Ecto neural progenitor cell (in vitro differentiated cells): ENCODE results near the gene SLC12A8.

Experiments
- DNase-seq: peaks from one replicate; pipeline ENCODE4 v3.0.0-alpha.2; 2018; ENCODE audit warnings: low spot score

The SLC12A8 gene

DNA sequence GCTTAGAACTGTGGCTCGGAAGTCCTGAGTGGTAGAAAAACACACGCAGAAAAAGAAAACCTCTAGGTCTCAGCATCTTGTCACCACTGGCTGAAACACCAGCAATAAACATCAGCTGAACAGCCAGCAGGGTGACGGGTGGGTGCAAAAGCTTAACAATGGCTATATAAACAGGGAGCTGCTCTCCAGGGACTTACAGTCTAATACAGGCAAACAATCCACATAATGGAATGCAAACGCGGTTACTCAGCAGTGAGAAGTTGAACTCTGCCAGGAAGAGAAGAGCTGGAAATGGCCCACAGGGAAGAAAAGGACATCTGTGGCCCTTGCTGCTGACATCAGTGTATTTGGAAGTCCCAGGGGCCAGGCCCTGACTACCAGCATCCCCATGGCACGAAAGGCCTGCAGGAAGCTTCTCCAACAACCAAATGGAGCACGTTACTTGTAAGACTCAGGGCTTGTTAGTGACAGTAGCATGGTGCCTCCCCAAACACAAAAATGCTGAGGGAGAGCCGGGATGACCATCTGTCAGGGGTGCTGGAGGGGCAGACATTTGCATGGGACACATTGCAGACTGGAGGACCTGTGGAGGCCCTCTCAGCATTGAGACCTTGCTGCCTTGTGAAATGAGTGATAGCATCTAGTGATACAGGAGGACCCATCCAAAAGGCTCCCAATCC is 159.8 kb downstream of the SLC12A8 start:
- no peak for DNase-seq

DNA sequence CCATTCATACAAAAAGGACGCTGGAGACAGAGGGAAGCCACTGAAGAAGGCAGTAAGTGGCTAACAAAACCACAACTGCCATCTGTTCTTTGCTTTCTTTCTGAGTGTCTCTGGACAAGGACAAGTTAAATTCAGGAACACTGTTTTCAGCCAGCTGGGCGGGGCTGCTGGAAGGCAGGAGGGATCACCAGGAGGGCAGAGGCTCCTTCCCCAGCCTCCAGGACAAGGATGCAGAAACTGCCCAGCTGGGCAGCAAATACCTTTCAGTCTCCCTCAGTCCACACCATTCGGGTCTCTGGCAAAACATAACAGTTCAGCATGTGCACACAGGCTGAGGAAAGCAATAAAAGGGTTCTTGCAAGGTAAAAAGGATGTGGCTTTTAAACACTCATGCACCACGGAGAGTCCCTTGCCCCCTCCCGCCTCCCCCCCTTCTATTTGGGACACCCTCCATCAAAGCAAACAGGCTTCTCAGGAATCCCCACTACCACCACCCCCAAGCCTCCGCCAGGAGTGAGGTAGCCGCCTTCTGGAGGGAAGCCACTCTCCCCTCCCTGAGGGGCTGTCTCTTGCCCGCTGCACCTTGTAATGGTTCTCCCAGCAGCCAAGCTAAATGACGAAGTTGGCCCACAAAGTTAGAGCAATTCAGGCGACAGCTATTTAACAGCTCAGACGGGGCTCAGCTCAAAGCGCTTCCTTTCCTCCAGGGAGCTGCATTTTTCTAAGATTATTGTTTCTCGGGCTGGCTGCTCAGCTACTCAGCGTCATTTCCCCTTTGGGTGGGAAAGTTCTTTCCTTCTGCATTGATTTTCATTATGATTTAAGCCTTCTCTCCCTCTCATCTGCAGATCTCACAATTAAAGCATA is 160.6 kb downstream of the SLC12A8 start:
- no peak for DNase-seq

DNA sequence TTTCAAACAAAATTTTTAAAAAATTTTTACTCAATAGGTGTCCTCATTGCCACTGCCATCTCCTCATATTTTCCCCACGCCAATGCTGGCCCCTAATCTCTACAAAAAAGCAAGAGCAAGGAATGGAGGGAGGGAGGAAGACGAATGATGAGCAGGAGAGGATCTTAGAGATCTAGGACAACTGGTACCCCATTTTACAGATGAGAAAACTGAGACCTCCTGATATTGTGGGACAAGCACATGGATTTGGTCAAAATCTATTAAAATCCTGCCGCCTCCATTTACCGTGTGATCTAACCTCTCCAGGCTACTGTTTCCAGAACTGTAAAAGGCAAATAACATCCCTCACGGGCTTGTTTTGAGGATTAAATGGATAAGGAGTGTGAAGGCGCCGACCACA is 161.3 kb downstream of the SLC12A8 start:
- DNase-seq = no peak

- DNase-seq = no peak
These were observed 162.0 kb downstream of the SLC12A8 start for GRCh38 chr3:125050488-125051090.

DNA sequence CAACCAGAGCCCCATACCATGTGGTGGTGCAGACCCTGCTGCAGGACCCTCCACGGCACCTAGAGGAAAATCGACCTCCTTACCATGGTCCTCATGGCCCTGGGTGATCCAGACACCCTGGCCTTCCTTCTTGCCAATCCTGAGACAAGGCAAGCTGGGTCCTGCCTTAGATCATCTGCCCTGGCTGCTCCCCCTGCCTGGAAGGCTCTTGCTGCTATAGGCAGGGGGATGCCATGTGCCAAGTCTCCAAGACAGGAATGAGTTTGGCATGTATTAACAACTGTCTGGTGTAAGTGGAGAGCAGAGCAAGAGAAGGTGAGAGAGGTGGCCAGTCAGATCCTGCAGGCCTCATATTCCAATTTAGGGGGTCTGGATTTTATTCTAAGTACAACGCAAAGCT is 164.3 kb downstream of the SLC12A8 start:
- DNase-seq = no peak

DNA sequence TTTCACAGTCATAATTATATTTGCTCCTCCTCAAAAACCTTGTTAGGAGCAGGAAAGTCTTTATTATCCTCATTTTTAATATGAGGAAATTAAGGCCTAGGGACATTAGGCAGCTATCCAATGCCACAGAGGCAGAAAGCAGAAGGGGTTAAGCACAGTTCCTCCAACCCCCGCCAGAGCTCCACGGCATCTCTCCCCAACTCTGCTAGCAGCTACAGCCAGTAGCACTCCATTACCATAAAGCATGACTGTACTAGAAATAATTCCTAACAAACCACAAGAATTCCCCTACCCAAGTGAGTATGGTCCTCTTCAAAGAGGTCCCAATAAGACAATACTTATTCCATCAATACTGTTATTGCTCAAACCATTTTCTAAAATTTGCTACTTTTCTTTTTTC is 166.6 kb downstream of the SLC12A8 start:
- no peak for DNase-seq

- DNase-seq = no peak
These were observed 167.4 kb downstream of the SLC12A8 start for GRCh38 chr3:125045194-125045593.

DNA sequence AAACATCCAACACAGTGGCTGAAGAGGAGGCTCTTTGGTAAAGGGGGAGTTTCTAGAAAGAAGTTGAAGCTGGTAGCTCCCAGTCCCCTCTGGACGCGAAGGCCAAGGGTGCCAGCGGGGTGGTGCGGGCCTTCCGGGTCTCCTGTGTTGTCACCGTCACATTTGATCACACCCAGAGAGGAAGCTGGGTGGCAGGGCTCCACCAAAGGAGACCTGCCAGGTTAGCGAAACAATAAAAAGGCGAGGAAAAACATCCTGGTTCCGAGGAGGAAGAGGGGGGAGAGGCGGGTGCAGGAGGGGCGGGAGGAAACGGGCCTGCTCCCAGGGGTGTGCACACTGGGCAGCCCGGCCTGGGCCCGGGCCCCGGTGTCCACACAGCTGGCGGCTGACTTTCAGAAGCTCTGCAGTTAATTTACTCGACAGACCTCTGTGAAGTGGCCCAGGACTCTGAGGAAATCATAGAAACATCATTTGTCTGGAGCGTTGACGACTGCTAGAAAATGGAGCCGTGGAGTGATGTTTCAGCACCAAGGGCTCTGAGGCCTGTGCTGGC is 168.9 kb downstream of the SLC12A8 start:
- no peak for DNase-seq

GRCh38 chr3:125042725-125043406 is 169.7 kb downstream of the SLC12A8 start:
- no peak for DNase-seq

DNA sequence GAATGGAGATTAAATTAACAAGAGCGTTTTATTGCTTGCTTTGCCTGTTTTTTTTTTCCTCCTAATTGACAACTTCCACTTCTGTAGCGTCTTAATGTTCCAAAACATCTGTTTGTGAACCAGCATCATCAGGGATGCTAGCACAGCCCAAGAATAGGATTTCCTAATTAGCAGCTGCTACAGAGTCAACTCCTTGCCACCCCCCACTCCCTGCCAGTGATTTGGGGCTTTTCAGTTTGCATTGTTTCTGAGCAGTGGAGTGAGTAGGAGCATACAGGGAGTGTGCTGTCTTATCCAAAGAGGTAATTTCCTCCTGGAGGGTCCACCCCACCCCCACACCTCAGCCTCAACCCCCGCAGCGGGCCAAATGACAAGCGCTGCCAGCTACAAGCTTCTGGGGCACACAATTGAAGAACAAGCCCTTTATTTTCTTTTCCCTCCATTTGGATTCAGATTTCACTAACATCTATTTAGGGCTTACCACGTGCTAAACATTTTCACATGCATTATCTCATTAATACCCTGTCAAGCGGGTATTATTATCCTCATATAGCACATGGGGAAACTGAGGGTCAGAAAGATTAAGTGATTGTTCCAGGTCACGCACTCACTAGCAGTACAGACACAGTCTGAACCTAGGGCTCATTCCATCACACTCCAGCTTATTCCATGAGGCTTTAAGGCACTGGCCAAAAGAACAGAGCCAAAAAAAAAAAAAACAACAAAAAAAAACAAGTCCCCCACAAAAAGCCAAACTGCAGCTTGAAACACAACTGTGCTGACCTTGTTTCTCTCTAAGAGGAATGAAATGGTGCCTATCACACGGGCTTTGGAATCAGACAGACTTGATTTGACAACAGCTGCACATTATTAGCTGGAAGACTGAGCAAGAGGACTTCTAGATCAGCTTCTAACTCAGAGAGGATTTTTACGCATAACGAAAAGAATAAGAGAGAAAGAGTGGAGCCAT is 173.1 kb downstream of the SLC12A8 start:
- DNase-seq = no peak

DNA sequence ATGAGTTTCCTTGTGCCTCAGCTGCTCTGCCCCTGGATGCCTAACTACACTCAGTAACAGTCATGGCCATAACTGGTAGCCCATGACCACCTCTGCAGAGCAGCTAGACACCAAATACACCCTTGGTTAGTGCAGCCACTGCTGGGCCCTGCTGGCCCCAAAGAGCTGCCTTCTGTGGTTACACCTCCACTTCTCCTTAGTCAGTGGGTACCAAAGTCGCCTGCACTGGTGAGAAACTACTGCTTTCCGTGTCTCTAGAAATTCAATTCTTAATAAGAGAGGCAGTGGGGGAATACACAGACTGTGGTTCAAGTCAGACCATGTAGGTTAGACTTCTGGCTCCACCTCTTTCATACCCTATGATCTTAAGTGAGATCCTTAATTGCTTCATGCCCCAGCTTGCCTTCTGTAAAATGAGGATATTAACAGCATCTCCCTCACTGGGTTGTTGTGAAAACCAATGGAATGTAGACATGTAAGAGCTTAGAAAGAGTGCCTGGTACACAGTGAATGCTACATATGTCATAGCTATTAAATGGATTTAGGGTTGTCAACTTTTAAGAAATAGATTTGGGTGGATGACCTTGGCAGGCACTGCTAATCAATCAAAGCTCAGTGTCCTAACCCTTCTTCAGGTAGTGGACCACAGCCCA is 174.9 kb downstream of the SLC12A8 start:
- no peak for DNase-seq

GRCh38 chr3:125035217-125035616 is 177.3 kb downstream of the SLC12A8 start:
- DNase-seq = no peak

DNA sequence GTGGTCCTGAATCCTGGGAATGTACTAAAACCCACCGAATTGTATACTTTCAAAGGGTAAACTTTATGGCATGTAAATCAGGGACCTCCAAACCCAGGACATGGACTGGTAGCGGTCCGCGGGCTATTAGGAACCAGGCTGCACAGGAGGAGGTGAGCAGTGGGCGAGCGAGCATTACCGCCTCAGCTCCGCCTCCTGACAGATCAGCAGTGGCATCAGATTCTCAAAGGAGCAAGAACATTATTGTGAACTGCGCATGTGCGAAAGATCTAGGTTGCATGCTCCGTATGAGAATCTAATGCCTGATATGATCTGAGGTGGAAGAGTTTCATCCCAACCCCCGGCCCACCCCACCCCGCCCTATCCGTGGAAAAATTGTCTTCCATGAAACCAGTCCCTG is 178.9 kb downstream of the SLC12A8 start:
- no peak for DNase-seq

DNA sequence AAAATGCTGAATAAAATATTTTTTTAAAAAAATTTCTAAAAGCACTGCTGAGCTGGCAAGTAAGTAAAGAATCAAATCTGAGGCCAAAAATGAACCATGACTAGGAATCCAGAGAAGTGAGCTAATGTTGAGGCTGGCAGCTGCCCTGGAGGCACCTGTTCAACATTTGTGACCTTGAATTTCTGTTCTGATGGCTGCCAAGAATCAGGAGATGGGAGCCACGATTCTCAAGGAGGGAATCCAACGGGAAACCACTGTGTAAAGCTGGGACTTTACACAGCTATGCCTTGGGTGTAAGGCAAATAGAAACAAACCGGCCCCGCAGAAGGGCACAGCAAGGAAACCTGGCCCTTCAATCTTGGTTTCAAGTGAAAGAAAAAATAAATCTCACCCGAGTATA is 179.4 kb downstream of the SLC12A8 start:
- DNase-seq = no peak

DNA sequence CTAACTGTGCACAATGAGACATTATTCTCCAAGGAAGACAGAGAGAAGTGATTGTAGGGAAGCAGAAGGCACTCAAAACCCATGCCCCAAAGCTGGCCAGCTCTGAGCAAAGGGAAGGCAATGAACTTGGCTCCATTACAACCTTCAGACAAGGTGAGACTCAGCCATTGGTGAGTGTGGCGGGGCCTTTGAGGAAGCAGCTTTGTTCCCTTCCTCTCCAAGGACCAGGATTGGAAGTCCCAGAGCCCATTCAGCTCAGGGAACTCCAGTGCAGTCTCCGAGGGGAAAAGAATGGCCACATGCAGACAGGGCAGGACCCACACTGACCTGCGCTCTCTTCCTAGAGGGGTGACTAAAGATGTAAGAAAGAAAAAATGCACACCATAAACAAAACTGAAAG is 179.9 kb downstream of the SLC12A8 start:
- no peak for DNase-seq
